HG03565 (cell line): ENCODE data around the gene CAMK4.

Experiments
- ATAC-seq: cut with Tn5 transposase; IDR thresholded peaks from one replicate; pipeline ENCODE4 v1.9.1; 2021; ENCODE audit warnings: mild to moderate bottlenecking, moderate library complexity; ENCODE audit not compliant: unreplicated experiment

Gene CAMK4

GRCh38 chr5:111223787-111224560 lies at the start of gene CAMK4:
Gene CAMK4 (plus strand): TSS chr5:111224384. CDS start chr5:111224484, 100 bp downstream.
- ATAC-seq, result peak; percentile 70

- ATAC-seq, result no peak
Measured at GRCh38 chr5:111183064-111183463, 41.1 kb upstream of the CAMK4 start.

- no peak for ATAC-seq
Measured at GRCh38 chr5:111187079-111187478, 37.1 kb upstream of the CAMK4 start.

- no peak for ATAC-seq
Measured at GRCh38 chr5:111194053-111194452, 30.1 kb upstream of the CAMK4 start.

- ATAC-seq, result no peak
Measured at GRCh38 chr5:111194925-111195324, 29.3 kb upstream of the CAMK4 start.

GRCh38 chr5:111197523-111197922 lies 26.7 kb upstream of the CAMK4 start:
- ATAC-seq, result no peak

GRCh38 chr5:111198281-111198966 lies 25.8 kb upstream of the CAMK4 start:
- ATAC-seq, result no peak

- no peak for ATAC-seq
Measured at GRCh38 chr5:111200828-111201227, 23.4 kb upstream of the CAMK4 start.

GRCh38 chr5:111201705-111202104 lies 22.5 kb upstream of the CAMK4 start:
- no peak for ATAC-seq

- peak; percentile 90 for ATAC-seq
Measured at GRCh38 chr5:111211341-111211740, 12.8 kb upstream of the CAMK4 start.

GRCh38 chr5:111214052-111214742 lies 10.0 kb upstream of the CAMK4 start:
- ATAC-seq, result no peak

- no peak for ATAC-seq
Measured at GRCh38 chr5:111215971-111216370, 8.2 kb upstream of the CAMK4 start.

- ATAC-seq, result no peak
Measured at GRCh38 chr5:111221139-111221538, 3.0 kb upstream of the CAMK4 start.

GRCh38 chr5:111223101-111223786 lies 940 bp upstream of the CAMK4 start:
- no peak for ATAC-seq

- ATAC-seq, result peak; percentile 4
Measured at GRCh38 chr5:111224561-111225345, 569 bp downstream of the CAMK4 start.

GRCh38 chr5:111225926-111226325 lies 1.7 kb downstream of the CAMK4 start:
- no peak for ATAC-seq

GRCh38 chr5:111226556-111226955 lies 2.4 kb downstream of the CAMK4 start:
- ATAC-seq, result no peak

GRCh38 chr5:111227226-111227782 lies 3.1 kb downstream of the CAMK4 start:
- ATAC-seq, result no peak

- ATAC-seq, result no peak
Measured at GRCh38 chr5:111227801-111228200, 3.6 kb downstream of the CAMK4 start.
